ENCODE data around the gene ENHO.

- TF ChIP-seq YY1 (IDR thresholded peaks at IDR 0.05; ENCODE audit: insufficient read depth, insufficient read length), result no peak
- TF ChIP-seq SUZ12 (IDR thresholded peaks at IDR 0.05; ENCODE audit: extremely low read depth, insufficient read depth, insufficient read length), result no peak
- no peak for TF ChIP-seq ZNF274 (IDR thresholded peaks at IDR 0.05; ENCODE audit: low read depth, low read length)
These were observed 45.3 kb upstream of the ENHO start for GRCh38 chr9:34568133-34568532.
